AG04449 (cell line): ENCODE results near the gene TES.
"Not testable (repeated sequence)": the region's sequence is repeated elsewhere in the genome, so short reads cannot be mapped to it uniquely, and the experiment has no call there.

Experiments
- CTCF ChIA-PET: fragments of 350-600 bp; formaldehyde crosslinking; extraction: SDS; loops from one replicate; lab custom pipeline; 2021; ENCODE audit warnings: antibody characterized with exemption; lab: Yijun Ruan, JAX
- POLR2A ChIA-PET: fragments of 400-600, 350-600 bp; formaldehyde crosslinking; extraction: SDS; loops from one replicate; lab custom pipeline; 2020; ENCODE audit warnings: antibody characterized with exemption, inconsistent platforms; lab: Yijun Ruan, JAX
- DNase-seq: peaks from one replicate; pipeline ENCODE4 v3.0.0-alpha.2; 2010; ENCODE audit warnings: low read depth, low spot score
- H3K4me3 ChIP-seq: 2 replicates; pipeline ENCODE4 v1.5.1; 2011; ENCODE audit warnings: low read depth, mild to moderate bottlenecking, control low read depth, low read length
- CTCF ChIP-seq: IDR thresholded peaks from one replicate; pipeline ENCODE4 v1.5.1; 2011; ENCODE audit warnings: mild to moderate bottlenecking, moderate library complexity, low read length, control low read depth, inconsistent platforms; ENCODE audit not compliant: insufficient read depth; ENCODE audit errors: missing control alignments

Gene TES

GRCh38 chr7:116240024-116240668 lies 29.8 kb downstream of the TES start:
- ChIA-PET POLR2A (no interaction called here), CTCF (interaction anchor here (0.8 to 16.7 kb wide), 16 partner anchors 8 to 568 kb away, joined by 3 to 567 read pairs (median 9); no protein-coding TSS in a partner anchor)
- DNase-seq: no peak
- H3K4me3 ChIP-seq: no peak overlapping the region
- no peak for TF ChIP-seq CTCF

- DNase-seq: no peak
- no peak overlapping the region for H3K4me3 ChIP-seq
- no peak for TF ChIP-seq CTCF
- ChIA-PET POLR2A (interaction anchor here (1.1 kb wide), 1 partner anchor 31 kb away, joined by 3 read pairs; the partner anchor contains the start of gene TES), CTCF (interaction anchor here (0.9 to 16.7 kb wide), 23 partner anchors 9 to 613 kb away, joined by 3 to 567 read pairs (median 6); no protein-coding TSS in a partner anchor)
Observed at GRCh38 chr7:116241291-116241690, 31.0 kb downstream of the TES start.

- POLR2A ChIA-PET: no interaction called here
- CTCF ChIA-PET: interaction anchor here (0.5 to 16.7 kb wide), 24 partner anchors 10 to 612 kb away, joined by 3 to 567 read pairs (median 5); no protein-coding TSS in a partner anchor
- no peak for DNase-seq
- no peak overlapping the region for H3K4me3 ChIP-seq
- no peak for TF ChIP-seq CTCF
Observed at GRCh38 chr7:116242178-116242577, 31.8 kb downstream of the TES start.

- no peak for DNase-seq
- ChIA-PET POLR2A (no interaction called here), CTCF (interaction anchor here (0.8 to 16.7 kb wide), 17 partner anchors 9 to 565 kb away, joined by 3 to 567 read pairs (median 11); no protein-coding TSS in a partner anchor)
- H3K4me3 ChIP-seq: no peak overlapping the region
- TF ChIP-seq CTCF: no peak
Observed at GRCh38 chr7:116242759-116243158, 32.4 kb downstream of the TES start.

GRCh38 chr7:116244803-116245202 lies 34.5 kb downstream of the TES start:
- CTCF ChIA-PET: interaction anchor here (1.2 to 18.2 kb wide), 6 partner anchors 2 to 346 kb away, joined by 3 to 291 read pairs (median 146); no protein-coding TSS in a partner anchor
- POLR2A ChIA-PET, H3K4me3 ChIP-seq: not testable (repeated sequence)

DNA sequence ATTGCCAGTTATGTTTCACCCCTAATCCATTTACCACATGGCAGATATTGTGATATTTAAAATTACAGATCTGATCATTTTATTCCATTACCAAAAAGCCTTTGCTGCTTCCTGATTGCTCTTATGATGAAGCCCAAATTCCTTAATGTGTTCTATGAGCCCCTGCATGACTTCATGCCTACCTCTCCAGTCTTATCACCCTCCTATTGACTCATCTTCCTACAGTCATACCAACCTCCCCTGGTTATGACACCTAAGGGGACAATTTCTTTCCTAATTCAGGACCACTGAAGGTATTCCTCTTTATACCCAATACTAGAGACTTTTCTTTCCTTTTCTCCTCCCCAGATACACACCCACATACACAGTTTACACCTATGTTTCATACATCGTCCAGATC lies 36.0 kb downstream of the TES start:
- POLR2A ChIA-PET: no interaction called here
- no peak for DNase-seq
- no peak overlapping the region for H3K4me3 ChIP-seq
- CTCF ChIA-PET: interaction anchor here (1.4 to 18.2 kb wide), 4 partner anchors 4 to 346 kb away, joined by 7 to 215 read pairs (median 188); no protein-coding TSS in a partner anchor
- TF ChIP-seq CTCF: no peak

More at GRCh38 chr7:116244803-116245202, 34.5 kb downstream of the TES start:
- DNase-seq: not testable (repeated sequence)
